OCI-LY1 (cell line): ENCODE data around the gene SUV39H2.
"Not testable (repeated sequence)": the region's sequence is repeated elsewhere in the genome, so short reads cannot be mapped to it uniquely, and the experiment has no call there.

Experiments used
- H2AFZ ChIP-seq: fragments of 200-600 bp; sonication (generic), shearing (Covaris generic); 2 replicates; pipeline ENCODE4 v1.6.0; 2014; ENCODE audit warnings: antibody characterized with exemption, mild to moderate bottlenecking, low read length
- H3F3A ChIP-seq: fragments of 200-600 bp; sonication (generic), shearing (Covaris generic); 2 replicates; pipeline ENCODE4 v1.6.0; 2014; ENCODE audit warnings: mild to moderate bottlenecking, antibody characterized with exemption, low read length, moderate library complexity; ENCODE audit not compliant: insufficient read depth
- H3K27ac ChIP-seq: fragments of 200-600 bp; sonication (generic); 2 replicates; pipeline ENCODE4 v1.5.1; 2014; ENCODE audit warnings: low read length, mixed run types, mild to moderate bottlenecking, low read depth; ENCODE audit not compliant: poor library complexity, severe bottlenecking
- H3K27me3 ChIP-seq: fragments of 200-600 bp; sonication (generic); 2 replicates; pipeline ENCODE4 v1.6.0; 2014; ENCODE audit warnings: antibody characterized with exemption, mild to moderate bottlenecking, low read length, moderate library complexity; ENCODE audit not compliant: insufficient read depth
- H3K36me3 ChIP-seq: fragments of 200-600 bp; sonication (generic); 2 replicates; pipeline ENCODE4 v1.6.1; 2014; ENCODE audit warnings: mild to moderate bottlenecking, antibody characterized with exemption, low read length, moderate library complexity, mixed read lengths; ENCODE audit not compliant: insufficient read depth
- H3K4me1 ChIP-seq: fragments of 200-600 bp; sonication (generic); 2 replicates; pipeline ENCODE4 v1.5.1; 2014; ENCODE audit warnings: mild to moderate bottlenecking, low read length, moderate library complexity; ENCODE audit not compliant: insufficient read depth, severe bottlenecking
- H3K4me2 ChIP-seq: fragments of 200-600 bp; sonication (generic), shearing (Covaris generic); 2 replicates; pipeline ENCODE4 v1.6.1; 2014; ENCODE audit warnings: low read length
- H3K4me3 ChIP-seq: fragments of 200-600 bp; sonication (generic); 2 replicates; pipeline ENCODE4 v1.5.1; 2014; ENCODE audit warnings: low read length, low read depth, mild to moderate bottlenecking, mixed read lengths; ENCODE audit not compliant: poor library complexity, severe bottlenecking
- H3K79me2 ChIP-seq: fragments of 200-600 bp; shearing (Covaris generic); 2 replicates; pipeline ENCODE4 v1.6.1; 2016; ENCODE audit warnings: mixed run types, low read length, mixed read lengths; ENCODE audit not compliant: insufficient read depth
- H3K9ac ChIP-seq: fragments of 200-600 bp; sonication (generic), shearing (Covaris generic); 2 replicates; pipeline ENCODE4 v1.6.1; 2014; ENCODE audit warnings: mild to moderate bottlenecking, low read length, mixed read lengths
- H3K9me2 ChIP-seq: fragments of 200-600 bp; sonication (generic), shearing (Covaris generic); 2 replicates; pipeline ENCODE4 v1.6.1; 2014; ENCODE audit warnings: low read depth, mild to moderate bottlenecking, low read length, mixed read lengths
- H3K9me3 ChIP-seq: fragments of 200-600 bp; shearing (Covaris generic); 2 replicates; pipeline ENCODE4 v1.6.1; 2014; ENCODE audit warnings: low read length, mixed read lengths
- H4K20me1 ChIP-seq: fragments of 200-600 bp; sonication (generic), shearing (Covaris generic); 2 replicates; pipeline ENCODE4 v1.6.0; 2016; ENCODE audit warnings: mild to moderate bottlenecking, low read length; ENCODE audit not compliant: insufficient read depth
- CTCF ChIP-seq: fragments of 200-600 bp; sonication (generic), shearing (Covaris generic); IDR thresholded peaks from 2 replicates; pipeline ENCODE4 v1.5.1; 2017; ENCODE audit warnings: mild to moderate bottlenecking, antibody characterized with exemption, low read length, moderate library complexity, mixed read lengths
- EZH2 ChIP-seq: fragments of 200-600 bp; sonication (generic), shearing (Covaris generic); IDR thresholded peaks from 2 replicates; pipeline ENCODE4 v1.8.0; 2017; ENCODE audit warnings: borderline replicate concordance, mixed run types, mild to moderate bottlenecking, antibody characterized with exemption, low read length, moderate library complexity, mixed read lengths

The SUV39H2 gene

GRCh38 chr10:14859043-14859442 is 19.6 kb upstream of the SUV39H2 start:
- TF ChIP-seq EZH2 (no peak), CTCF (no peak)
- peaks cover 22% of the 10 kb centered on the region for H3K4me1 ChIP-seq
- no peaks in the 10 kb centered on the region; the same call in 1 of the 2 replicates for H3F3A ChIP-seq
- H3K27ac ChIP-seq: peak overlapping the region; percentile 67
- peaks cover 72% of the 10 kb centered on the region for H3K36me3 ChIP-seq
- H3K79me2 ChIP-seq: no peaks in the 10 kb centered on the region
- H3K9me2 ChIP-seq: no peaks in the 10 kb centered on the region
- H4K20me1 ChIP-seq: no peaks in the 10 kb centered on the region
- H3K4me2 ChIP-seq: no peak overlapping the region
- no peaks in the 10 kb centered on the region for H3K27me3 ChIP-seq
- no peak overlapping the region for H3K4me3 ChIP-seq
- no peak overlapping the region for H3K9ac ChIP-seq
- H2AFZ ChIP-seq: no peak overlapping the region
- no peaks in the 10 kb centered on the region for H3K9me3 ChIP-seq

GRCh38 chr10:14859775-14860174 is 18.9 kb upstream of the SUV39H2 start:
- Histone ChIP-seq H3K79me2 (no peaks in the 10 kb centered on the region), H3K9ac (no peak overlapping the region), H3K36me3 (peaks cover 70% of the 10 kb centered on the region), H3F3A (no peaks in the 10 kb centered on the region; the same call in 1 of the 2 replicates), H2AFZ (no peak overlapping the region), H3K27ac (no peak overlapping the region), H4K20me1 (no peaks in the 10 kb centered on the region), H3K9me3 (no peaks in the 10 kb centered on the region), H3K4me2 (no peak overlapping the region), H3K9me2 (no peaks in the 10 kb centered on the region), H3K4me1 (peaks cover 22% of the 10 kb centered on the region), H3K4me3 (no peak overlapping the region), H3K27me3 (no peaks in the 10 kb centered on the region)
- TF ChIP-seq EZH2 (no peak), CTCF (no peak)

- no peak for TF ChIP-seq EZH2
- no peak for TF ChIP-seq CTCF
- Histone ChIP-seq H3K4me3 (no peak overlapping the region), H3K36me3 (peaks cover 65% of the 10 kb centered on the region), H3K4me1 (peaks cover 22% of the 10 kb centered on the region), H3F3A (no peaks in the 10 kb centered on the region; the same call in 1 of the 2 replicates), H4K20me1 (no peaks in the 10 kb centered on the region), H3K4me2 (no peak overlapping the region), H3K27me3 (no peaks in the 10 kb centered on the region), H3K27ac (no peak overlapping the region), H3K9me2 (no peaks in the 10 kb centered on the region), H3K9me3 (no peaks in the 10 kb centered on the region), H2AFZ (no peak overlapping the region), H3K79me2 (no peaks in the 10 kb centered on the region), H3K9ac (no peak overlapping the region)
Observed at GRCh38 chr10:14860791-14861190, 17.9 kb upstream of the SUV39H2 start.

GRCh38 chr10:14864466-14864865 is 14.2 kb upstream of the SUV39H2 start:
- not testable (repeated sequence) for H3K4me2 ChIP-seq, H3K27me3 ChIP-seq, H3K27ac ChIP-seq, H3K9ac ChIP-seq, H3K9me2 ChIP-seq, H3K9me3 ChIP-seq, H4K20me1 ChIP-seq, H2AFZ ChIP-seq, H3K4me1 ChIP-seq, H3K4me3 ChIP-seq, H3F3A ChIP-seq, H3K79me2 ChIP-seq
- H3K36me3 ChIP-seq: peaks cover 67% of the 10 kb centered on the region

- H3K27ac ChIP-seq, H2AFZ ChIP-seq, H4K20me1 ChIP-seq, H3K9me2 ChIP-seq, H3K4me2 ChIP-seq, H3K27me3 ChIP-seq, H3K4me1 ChIP-seq, H3K79me2 ChIP-seq, H3K4me3 ChIP-seq, H3K9ac ChIP-seq, H3F3A ChIP-seq, H3K9me3 ChIP-seq: not testable (repeated sequence)
- peaks cover 71% of the 10 kb centered on the region for H3K36me3 ChIP-seq
Observed at GRCh38 chr10:14864871-14865270, 13.8 kb upstream of the SUV39H2 start.
